Measurements from ENCODE around the gene UFD1.

GRCh38 chr22:19424186-19424500 lies 54.9 kb downstream of the UFD1 start:
- TF ChIP-seq EP300 (IDR thresholded peaks at IDR 0.05), result no peak
- TF ChIP-seq CTCF (IDR thresholded peaks at IDR 0.05), result no peak
- TF ChIP-seq POLR2A (IDR thresholded peaks at IDR 0.05), result no peak
- no peak for TF ChIP-seq POLR2AphosphoS5 (IDR thresholded peaks at IDR 0.05)
